ENCODE measurements around the gene ATP1A1. TPM values are rescaled to one million over a fixed set of nuclear protein-coding genes. Genes with fewer than 3 reads are reported as not detected.

ATP1A1 gene
- total and polyA plus RNA-seq, 2 donors (not counting 1 experiment from before 2014, with no cell fraction given): 58.9 to 107 TPM

- Mint-ChIP-seq H3K4me3 (no peak overlapping the region), H3K27me3 (peaks cover 42% of the 10 kb centered on the region), H3K27ac (no peak overlapping the region), H3K9me3 (ENCODE audit: insufficient read depth) (no peaks in the 10 kb centered on the region), H3K4me1 (no peaks in the 10 kb centered on the region)
- no peak overlapping the region for H3K9ac ChIP-seq (ENCODE audit: low read length)
- H3K4me3 ChIP-seq (ENCODE audit: control extremely low read depth in 1 of 5, extremely low read depth in 1 of 5, insufficient read depth in 1 of 5, low read depth in 2 of 5, low read length in 4 of 5): no peak overlapping the region
- intact Hi-C loops (cut with micrococcal nuclease): no loop called here
- ATAC-seq (ENCODE audit: low read depth) (no peak), DNase-seq (no peak)
- ChIA-PET POLR2A (no interaction called here), CTCF (interaction anchor here (1.4 to 2.6 kb wide), 2 partner anchors 118 to 132 kb away, joined by 4 to 15 read pairs; no protein-coding TSS in a partner anchor)
- H3K27ac ChIP-seq (ENCODE audit: low read length in 2 of 2): no peak overlapping the region
- no peaks in the 10 kb centered on the region for H3K79me2 ChIP-seq (ENCODE audit: control insufficient read depth, insufficient read depth, low read length)
- WGBS (ENCODE audit: insufficient coverage): 100% methylated on average over 3 of the region's 3 CpGs
- TF ChIP-seq EZH2 (IDR thresholded peaks at IDR 0.05; ENCODE audit: borderline replicate concordance, insufficient read depth, low read depth, low read length, poor library complexity, severe bottlenecking): no peak
- no peak for TF ChIP-seq CTCF (IDR thresholded peaks at IDR 0.05)
- H2AFZ ChIP-seq (ENCODE audit: insufficient read depth, low read depth, low read length, poor library complexity, severe bottlenecking): no peak overlapping the region
- H3K36me3 ChIP-seq (replicated peaks in 1 of 2; ENCODE audit: control extremely low read depth in 1 of 2, control insufficient read depth in 1 of 2, extremely low read depth in 1 of 2, insufficient read depth in 2 of 2, low read length in 1 of 2): no peaks in the 10 kb centered on the region
- H3K27me3 ChIP-seq (replicated peaks in 1 of 4; ENCODE audit: control extremely low read depth in 1 of 4, control insufficient read depth in 3 of 4, insufficient read depth in 4 of 4, low read length in 3 of 4): peaks cover 0 to 17% (median 6%) of the 10 kb centered on the region in 4 experiments
- H3K9me3 ChIP-seq (ENCODE audit: control extremely low read depth in 1 of 3, control insufficient read depth in 2 of 3, insufficient read depth in 1 of 3, low read length in 2 of 3): peaks cover 0 to 1% (median 0%) of the 10 kb centered on the region in 3 donors
- peaks cover 3 to 5% of the 10 kb centered on the region in 2 donors for H3K4me1 ChIP-seq (ENCODE audit: control insufficient read depth in 2 of 2, insufficient read depth in 2 of 2, low read length in 2 of 2)
- H4K20me1 ChIP-seq (ENCODE audit: control insufficient read depth, insufficient read depth, low read length, poor library complexity, severe bottlenecking): no peaks in the 10 kb centered on the region
- no peak overlapping the region for H3K4me2 ChIP-seq (replicated peaks; ENCODE audit: low read depth, low read length, poor library complexity, severe bottlenecking)
Observed at GRCh38 chr1:116367256-116367945, 5.6 kb upstream of the ATP1A1 start.

DNA sequence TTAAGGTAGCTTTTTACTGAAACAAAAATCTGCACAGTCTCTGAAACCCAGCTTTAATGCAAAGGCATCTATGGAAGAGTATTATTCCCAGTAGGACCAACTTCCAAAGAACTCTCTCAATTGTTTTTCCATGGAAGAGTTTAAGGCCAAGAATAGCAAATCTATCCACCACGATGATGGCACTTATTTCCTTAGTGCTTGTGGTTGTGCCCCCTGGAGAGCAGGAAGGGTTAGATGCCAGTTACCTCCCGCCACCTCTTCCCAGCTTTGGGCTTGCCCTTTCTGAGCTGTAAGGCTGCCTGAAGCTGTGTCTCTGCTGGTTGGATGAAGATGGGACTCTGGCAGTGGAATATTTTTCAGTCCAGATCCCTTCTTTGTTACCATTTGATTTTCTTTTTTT lies 4.8 kb upstream of the ATP1A1 start:
- H3K36me3 ChIP-seq (replicated peaks in 1 of 2; ENCODE audit: control extremely low read depth in 1 of 2, control insufficient read depth in 1 of 2, extremely low read depth in 1 of 2, insufficient read depth in 2 of 2, low read length in 1 of 2): no peaks in the 10 kb centered on the region
- TF ChIP-seq CTCF (IDR thresholded peaks at IDR 0.05): no peak
- no peak for TF ChIP-seq EZH2 (IDR thresholded peaks at IDR 0.05; ENCODE audit: borderline replicate concordance, insufficient read depth, low read depth, low read length, poor library complexity, severe bottlenecking)
- no peak overlapping the region for H3K4me2 ChIP-seq (replicated peaks; ENCODE audit: low read depth, low read length, poor library complexity, severe bottlenecking)
- no peak overlapping the region for H2AFZ ChIP-seq (ENCODE audit: insufficient read depth, low read depth, low read length, poor library complexity, severe bottlenecking)
- Mint-ChIP-seq H3K27ac (no peak overlapping the region), H3K9me3 (ENCODE audit: insufficient read depth) (no peaks in the 10 kb centered on the region), H3K4me3 (no peak overlapping the region), H3K4me1 (no peaks in the 10 kb centered on the region), H3K27me3 (peaks cover 36% of the 10 kb centered on the region)
- no peak overlapping the region for H3K4me3 ChIP-seq (ENCODE audit: control extremely low read depth in 1 of 5, extremely low read depth in 1 of 5, insufficient read depth in 1 of 5, low read depth in 2 of 5, low read length in 4 of 5)
- no peak overlapping the region for H3K27ac ChIP-seq (ENCODE audit: low read length in 2 of 2)
- H4K20me1 ChIP-seq (ENCODE audit: control insufficient read depth, insufficient read depth, low read length, poor library complexity, severe bottlenecking): no peaks in the 10 kb centered on the region
- intact Hi-C loops (cut with micrococcal nuclease): no loop called here
- H3K9me3 ChIP-seq (ENCODE audit: control extremely low read depth in 1 of 3, control insufficient read depth in 2 of 3, insufficient read depth in 1 of 3, low read length in 2 of 3): peaks cover 0 to 1% (median 0%) of the 10 kb centered on the region in 3 donors
- H3K79me2 ChIP-seq (ENCODE audit: control insufficient read depth, insufficient read depth, low read length): peaks cover under 1% of the 10 kb centered on the region
- ATAC-seq (ENCODE audit: low read depth) (no peak), DNase-seq (no peak)
- no peak overlapping the region for H3K9ac ChIP-seq (ENCODE audit: low read length)
- 100% methylated on average over 1 of the region's 2 CpGs for WGBS (ENCODE audit: insufficient coverage)
- H3K27me3 ChIP-seq (replicated peaks in 1 of 4; ENCODE audit: control extremely low read depth in 1 of 4, control insufficient read depth in 3 of 4, insufficient read depth in 4 of 4, low read length in 3 of 4): peaks cover 0 to 17% (median 6%) of the 10 kb centered on the region in 4 experiments
- POLR2A ChIA-PET: no interaction called here
- CTCF ChIA-PET: interaction anchor here (0.7 to 2.6 kb wide), 3 partner anchors 117 to 131 kb away, joined by 3 to 15 read pairs (median 4); no protein-coding TSS in a partner anchor
- peaks cover 5 to 8% of the 10 kb centered on the region in 2 donors for H3K4me1 ChIP-seq (ENCODE audit: control insufficient read depth in 2 of 2, insufficient read depth in 2 of 2, low read length in 2 of 2)
